Measurements from ENCODE around the gene PNMA8C.
"Not testable (repeated sequence)": the region's sequence is repeated elsewhere in the genome, so short reads cannot be mapped to it uniquely, and the experiment has no call there.

PNMA8C gene

DNA sequence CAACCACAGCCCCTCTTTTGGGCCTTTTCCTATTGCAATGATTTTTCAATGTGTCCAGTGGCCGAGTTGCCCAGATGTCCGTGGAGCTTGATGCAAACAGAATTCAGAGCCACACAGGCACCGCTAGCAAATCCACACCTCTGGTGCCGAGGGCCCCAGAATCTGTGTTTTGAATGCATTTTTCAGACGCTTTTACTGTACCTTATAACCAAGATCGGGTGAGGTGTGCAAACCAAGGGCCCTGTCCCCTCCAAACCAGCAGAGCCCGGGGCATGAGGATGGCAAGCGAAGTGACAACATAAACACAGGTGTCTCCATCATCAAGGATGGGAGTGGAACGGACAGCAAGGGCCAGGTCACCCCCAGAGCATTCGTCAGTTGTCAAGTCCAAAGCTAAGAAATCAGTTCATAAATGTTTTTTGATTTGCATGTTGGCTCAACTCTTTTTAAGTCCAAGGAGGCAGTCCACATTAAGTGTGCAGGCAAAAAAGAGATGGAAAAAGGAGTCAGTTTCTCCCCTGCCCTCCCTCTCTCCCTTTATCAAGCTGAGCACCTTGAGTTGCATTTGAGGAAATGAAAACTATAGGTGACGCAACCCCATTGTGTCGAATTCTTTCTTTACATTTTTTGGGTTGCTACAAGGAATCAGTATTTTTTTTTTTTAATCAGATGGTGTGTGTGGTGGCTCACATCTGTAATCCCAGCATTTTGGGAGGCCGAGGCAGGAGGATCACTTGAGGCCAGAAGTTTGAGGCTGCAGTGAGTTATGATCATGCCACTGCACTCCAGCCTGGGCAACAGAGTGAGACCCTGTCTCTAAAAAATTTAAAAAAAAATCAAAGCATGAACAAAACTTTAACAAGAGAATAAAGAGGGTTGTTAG lies 18.3 kb downstream of the PNMA8C start:
- H3K4me3 Mint-ChIP-seq: no peak overlapping the region
- no peaks in the 10 kb centered on the region for H3K36me3 Mint-ChIP-seq
- peaks cover 14% of the 10 kb centered on the region for H3K4me1 Mint-ChIP-seq (ENCODE audit: low read depth)
- peaks cover 41% of the 10 kb centered on the region for H3K27me3 Mint-ChIP-seq
- no peaks in the 10 kb centered on the region for H3K9me3 Mint-ChIP-seq (ENCODE audit: low read depth)
- no peak overlapping the region for H3K27ac Mint-ChIP-seq

DNA sequence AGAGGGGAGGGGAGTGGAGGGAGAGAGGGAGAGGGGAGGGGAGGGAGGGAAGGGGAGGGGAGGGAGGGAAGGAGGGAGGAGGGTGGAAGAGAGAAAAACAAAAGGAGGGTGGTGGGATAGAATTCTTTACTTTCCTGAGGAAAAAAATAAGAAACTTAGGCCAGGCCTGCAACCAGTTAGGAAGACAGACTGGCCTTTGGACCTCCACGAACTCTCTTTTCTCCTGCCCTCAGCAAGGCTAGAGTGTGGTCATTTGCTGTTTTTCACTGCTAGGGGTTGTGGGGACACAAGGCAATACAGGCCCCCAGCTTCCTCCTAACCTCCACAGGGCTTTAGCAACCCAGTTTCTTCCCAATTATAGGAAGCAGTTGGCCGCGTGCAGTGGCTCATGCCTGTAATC lies 19.5 kb downstream of the PNMA8C start:
- Mint-ChIP-seq H3K27me3 (peaks cover 39% of the 10 kb centered on the region), H3K36me3 (no peaks in the 10 kb centered on the region), H3K27ac (no peak overlapping the region), H3K4me1 (ENCODE audit: low read depth) (peaks cover 22% of the 10 kb centered on the region), H3K9me3 (ENCODE audit: low read depth) (no peaks in the 10 kb centered on the region), H3K4me3 (no peak overlapping the region)

DNA sequence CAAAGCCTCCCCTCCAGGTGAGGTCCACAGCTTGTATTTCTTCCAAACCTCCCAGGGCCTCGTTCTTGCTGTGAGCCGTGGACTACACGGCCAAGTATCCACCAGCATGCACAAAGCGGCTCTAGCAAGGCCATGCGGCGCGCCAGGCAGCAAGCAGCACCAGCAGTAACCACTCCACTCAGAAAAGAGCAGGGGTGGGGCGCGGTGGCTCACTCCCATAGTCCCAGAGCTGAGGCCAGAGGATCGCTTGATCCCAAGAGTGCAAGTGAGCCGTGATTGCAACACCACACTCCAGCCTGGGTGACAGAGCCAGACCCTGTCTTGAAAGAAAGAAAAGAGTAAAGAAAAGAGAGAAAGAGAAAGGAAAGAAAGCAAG lies 20.1 kb downstream of the PNMA8C start:
- H3K36me3 Mint-ChIP-seq: no peaks in the 10 kb centered on the region
- no peaks in the 10 kb centered on the region for H3K9me3 Mint-ChIP-seq (ENCODE audit: low read depth)
- peaks cover 27% of the 10 kb centered on the region for H3K4me1 Mint-ChIP-seq (ENCODE audit: low read depth)
- peaks cover 39% of the 10 kb centered on the region for H3K27me3 Mint-ChIP-seq
- no peak overlapping the region for H3K4me3 Mint-ChIP-seq
- no peak overlapping the region for H3K27ac Mint-ChIP-seq

DNA sequence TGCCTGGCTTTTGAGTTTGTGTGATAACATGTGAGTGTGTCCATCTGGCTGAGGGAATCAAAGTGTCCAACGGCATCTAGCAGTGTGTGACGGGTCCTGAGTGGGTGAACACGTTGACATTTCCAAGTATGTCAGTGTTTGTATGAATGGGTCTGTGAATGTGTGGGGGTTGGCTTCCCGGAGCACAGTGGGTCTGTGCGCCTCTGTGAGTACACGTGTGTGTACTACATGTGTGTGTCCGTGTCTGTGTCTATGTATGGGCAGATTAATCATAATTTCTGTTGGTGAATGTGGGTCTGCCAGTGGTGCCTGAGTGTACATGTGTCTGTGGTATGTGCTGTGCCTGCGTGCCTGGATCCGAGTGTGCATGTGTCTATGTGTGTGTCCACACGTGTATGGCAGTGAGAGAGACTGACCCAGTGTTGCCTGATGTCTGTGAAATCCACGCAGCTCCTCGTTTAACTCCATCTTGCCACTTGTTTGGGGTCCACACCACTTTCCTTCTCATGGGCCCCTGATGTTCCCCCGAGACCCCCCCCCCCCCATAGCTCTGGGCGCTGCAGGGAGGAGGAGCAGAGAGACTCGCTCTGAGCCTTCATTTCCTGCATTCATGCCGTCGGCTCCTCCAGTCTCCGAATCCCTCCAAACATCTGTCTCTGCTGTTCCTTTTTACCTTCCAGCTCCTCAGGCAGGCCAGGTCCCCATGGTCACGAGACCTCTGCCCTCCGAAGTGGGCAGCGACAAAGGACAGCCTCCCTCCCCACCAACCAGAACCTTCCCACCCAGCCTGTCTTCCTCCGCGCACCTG lies 20.7 kb downstream of the PNMA8C start:
- no peak overlapping the region for H3K4me3 Mint-ChIP-seq

DNA sequence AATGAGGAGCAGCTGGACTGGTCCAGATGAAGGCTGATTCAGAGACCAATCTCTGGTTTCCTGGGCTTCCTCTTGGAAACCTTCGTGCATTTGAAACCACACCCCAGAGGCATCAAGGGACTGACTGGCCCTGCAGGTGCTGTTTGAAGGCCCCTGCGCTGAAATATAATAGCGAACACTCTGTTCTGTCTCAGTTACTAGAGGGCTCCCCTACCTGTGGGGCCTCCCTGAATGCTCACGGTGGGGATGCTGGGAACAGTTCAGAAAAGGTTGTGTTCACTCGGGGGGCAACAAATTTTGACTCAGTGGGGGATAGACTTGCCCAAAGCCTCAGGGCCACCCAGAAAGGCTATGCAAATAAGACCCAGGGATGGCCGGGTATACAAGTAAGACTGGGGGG lies 21.8 kb downstream of the PNMA8C start:
- Mint-ChIP-seq H3K27ac (no peak overlapping the region), H3K36me3 (no peaks in the 10 kb centered on the region), H3K4me3 (no peak overlapping the region), H3K4me1 (ENCODE audit: low read depth) (peaks cover 20% of the 10 kb centered on the region), H3K9me3 (ENCODE audit: low read depth) (no peaks in the 10 kb centered on the region), H3K27me3 (peaks cover 37% of the 10 kb centered on the region)

More for the DNA sequence above, 20.7 kb downstream of the PNMA8C start:
- Mint-ChIP-seq H3K27me3 (peaks cover 39% of the 10 kb centered on the region), H3K4me1 (ENCODE audit: low read depth) (peaks cover 27% of the 10 kb centered on the region), H3K36me3 (no peaks in the 10 kb centered on the region), H3K27ac (no peak overlapping the region), H3K9me3 (ENCODE audit: low read depth) (no peaks in the 10 kb centered on the region)

DNA sequence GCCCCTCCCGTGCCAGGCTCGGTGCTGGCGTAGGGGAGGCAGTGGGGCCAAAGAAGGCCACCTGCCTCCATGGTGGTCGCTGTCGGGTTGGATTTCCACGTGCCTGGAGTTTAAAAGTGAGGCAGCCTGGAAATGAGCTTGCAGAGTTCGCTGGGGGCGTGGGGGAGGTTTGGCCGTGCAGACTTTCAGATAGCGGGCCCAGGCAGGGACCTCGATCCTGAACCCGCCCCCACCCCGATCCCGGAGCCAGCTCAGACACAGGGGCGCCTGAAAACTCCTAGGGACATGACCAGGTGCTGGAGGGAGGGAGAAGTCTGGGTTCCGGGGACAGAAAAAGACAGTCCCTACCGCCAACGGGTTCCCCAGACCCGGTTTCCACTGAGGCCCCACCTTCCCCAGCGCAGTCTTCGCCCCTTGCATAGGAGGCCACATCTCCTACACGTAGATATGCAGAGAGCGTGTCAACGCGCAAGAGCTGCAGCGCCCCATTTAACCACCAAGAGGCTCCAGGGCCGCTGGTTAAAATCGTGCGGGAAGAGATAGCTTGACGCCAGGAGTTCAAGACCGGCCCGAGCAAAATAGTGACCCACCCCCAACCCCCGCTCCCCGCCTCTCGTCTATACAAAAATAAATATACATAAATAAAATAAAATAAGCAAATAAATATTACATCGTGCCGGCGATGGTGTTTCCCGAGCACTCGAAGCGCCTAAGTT lies 23.8 kb downstream of the PNMA8C start:
- Mint-ChIP-seq H3K27me3 (peaks cover 34% of the 10 kb centered on the region), H3K4me1 (ENCODE audit: low read depth) (peaks cover 20% of the 10 kb centered on the region), H3K27ac (no peak overlapping the region), H3K36me3 (no peaks in the 10 kb centered on the region), H3K9me3 (ENCODE audit: low read depth) (no peaks in the 10 kb centered on the region), H3K4me3 (peak overlapping the region; percentile 82)

DNA sequence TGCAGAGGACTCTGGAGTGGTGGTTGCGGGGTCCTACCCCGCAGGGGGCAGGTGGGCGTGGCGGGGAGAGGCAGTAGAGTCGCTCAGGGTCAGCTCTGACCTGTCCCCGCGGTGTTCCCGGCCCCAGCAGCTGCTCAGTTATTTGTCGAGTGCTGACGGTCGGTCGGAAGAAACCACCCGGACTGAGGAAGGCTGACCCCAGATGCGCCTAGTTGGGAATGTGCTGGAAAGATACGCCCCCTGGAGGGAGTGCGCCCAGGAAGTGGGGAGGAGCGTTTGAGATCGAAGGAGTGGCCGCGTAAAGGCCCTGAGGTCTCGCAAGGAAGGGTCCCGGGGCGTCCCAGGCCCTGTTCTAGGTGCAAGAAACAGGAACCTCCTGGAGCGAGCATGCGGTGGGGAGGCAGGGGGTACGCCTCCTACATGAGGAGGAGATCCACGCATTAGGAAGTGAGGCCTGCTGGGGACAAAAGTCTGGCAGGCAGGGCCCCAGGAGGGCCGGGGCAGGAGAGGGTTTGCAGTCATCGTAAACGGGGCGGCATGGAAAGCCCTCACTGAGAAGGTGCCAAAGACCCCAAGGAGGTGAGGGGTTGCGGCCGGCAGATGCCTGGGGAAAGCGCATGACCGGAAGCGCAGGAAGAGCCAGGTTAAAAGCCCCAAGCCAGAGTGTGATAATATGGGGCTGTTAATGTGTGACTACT lies 24.5 kb downstream of the PNMA8C start:
- Mint-ChIP-seq H3K4me3 (peak overlapping the region; percentile 82), H3K9me3 (ENCODE audit: low read depth) (no peaks in the 10 kb centered on the region), H3K4me1 (ENCODE audit: low read depth) (peaks cover 20% of the 10 kb centered on the region), H3K27ac (peak overlapping the region; percentile 28), H3K27me3 (peaks cover 37% of the 10 kb centered on the region), H3K36me3 (no peaks in the 10 kb centered on the region)

DNA sequence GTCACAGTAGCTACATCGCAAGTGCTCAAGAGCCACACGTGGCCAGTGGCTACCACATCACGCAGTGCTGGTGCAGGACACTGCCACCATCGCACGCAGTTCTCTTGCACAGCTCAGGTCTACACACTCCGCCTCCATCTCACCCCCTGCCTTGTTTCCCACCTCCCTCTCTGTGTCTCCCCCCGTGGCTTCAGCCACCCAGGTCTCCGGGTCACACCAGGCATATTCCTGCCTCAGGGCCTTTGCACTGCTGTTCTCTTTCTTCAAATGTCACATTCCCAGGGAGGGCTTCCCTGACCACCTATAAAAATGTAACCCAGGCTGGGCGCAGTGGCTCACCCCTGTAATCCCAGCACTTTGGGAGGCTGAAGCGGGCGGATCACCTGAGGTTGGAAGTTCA lies 26.0 kb downstream of the PNMA8C start:
- H3K27ac Mint-ChIP-seq: peak overlapping the region; percentile 64
- H3K27me3 Mint-ChIP-seq: peaks cover 27% of the 10 kb centered on the region
- no peak overlapping the region for H3K4me3 Mint-ChIP-seq

DNA sequence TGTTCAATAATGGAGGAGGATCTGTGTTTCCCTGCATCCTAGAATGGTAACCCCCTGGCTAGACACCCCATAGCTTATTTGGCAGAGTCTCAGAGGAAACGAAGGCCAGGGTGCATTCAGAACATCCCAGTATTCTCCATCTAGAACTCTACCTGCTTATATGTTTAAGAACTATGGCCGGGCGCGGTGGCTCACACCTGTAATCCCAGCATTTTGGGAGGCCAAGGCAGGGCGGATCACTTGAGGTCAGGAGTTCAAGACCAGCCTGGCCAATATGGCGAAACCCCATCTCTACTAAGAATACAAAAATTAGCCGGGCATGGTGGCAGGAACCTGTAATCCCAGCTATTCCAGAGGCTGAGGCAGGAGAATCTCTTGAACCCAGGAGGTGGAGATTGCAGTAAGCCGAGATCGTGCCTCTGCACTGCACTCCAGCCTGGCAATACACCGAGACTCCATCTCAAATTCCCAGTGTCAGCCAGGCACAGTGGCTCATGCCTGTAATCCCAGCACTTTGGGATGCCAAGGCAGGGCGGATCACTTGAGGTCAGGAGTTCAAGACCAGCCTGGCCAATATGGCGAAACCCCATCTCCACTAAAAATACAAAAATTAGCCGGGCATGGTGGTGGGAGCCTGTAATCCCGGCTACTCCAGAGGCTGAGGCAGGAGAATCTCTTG lies 30.8 kb downstream of the PNMA8C start:
- H3K36me3 Mint-ChIP-seq; H3K4me1 Mint-ChIP-seq (ENCODE audit: low read depth); H3K4me3 Mint-ChIP-seq; H3K27ac Mint-ChIP-seq; H3K9me3 Mint-ChIP-seq (ENCODE audit: low read depth): not testable (repeated sequence)
- peaks cover 12% of the 10 kb centered on the region for H3K27me3 Mint-ChIP-seq

More for the DNA sequence above, 26.0 kb downstream of the PNMA8C start:
- H3K36me3 Mint-ChIP-seq: no peaks in the 10 kb centered on the region
- no peaks in the 10 kb centered on the region for H3K9me3 Mint-ChIP-seq (ENCODE audit: low read depth)
- peaks cover 14% of the 10 kb centered on the region for H3K4me1 Mint-ChIP-seq (ENCODE audit: low read depth)

DNA sequence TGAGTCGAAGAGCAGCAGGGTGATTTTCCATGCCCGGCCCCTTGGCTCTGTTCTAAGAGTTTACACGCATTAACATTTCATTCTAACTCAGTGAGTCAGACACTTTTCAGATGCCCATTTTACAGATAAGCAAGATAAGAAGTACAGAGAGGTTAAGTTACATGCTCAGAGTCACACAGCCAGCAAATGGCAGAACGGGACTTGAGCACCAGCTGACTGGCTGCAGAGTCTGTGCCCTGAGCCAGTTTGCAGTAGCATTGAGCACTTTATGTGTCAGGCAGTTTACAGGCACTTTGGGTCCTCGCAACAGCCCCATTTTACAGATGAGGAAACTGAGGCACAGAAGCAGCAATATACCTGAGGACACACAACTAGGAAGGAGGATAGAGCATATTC lies 34.3 kb downstream of the PNMA8C start:
- Mint-ChIP-seq H3K4me3 (no peak overlapping the region), H3K9me3 (ENCODE audit: low read depth) (no peaks in the 10 kb centered on the region), H3K27me3 (peaks cover 2% of the 10 kb centered on the region), H3K27ac (no peak overlapping the region), H3K36me3 (peaks cover 3% of the 10 kb centered on the region), H3K4me1 (ENCODE audit: low read depth) (peaks cover 11% of the 10 kb centered on the region)

DNA sequence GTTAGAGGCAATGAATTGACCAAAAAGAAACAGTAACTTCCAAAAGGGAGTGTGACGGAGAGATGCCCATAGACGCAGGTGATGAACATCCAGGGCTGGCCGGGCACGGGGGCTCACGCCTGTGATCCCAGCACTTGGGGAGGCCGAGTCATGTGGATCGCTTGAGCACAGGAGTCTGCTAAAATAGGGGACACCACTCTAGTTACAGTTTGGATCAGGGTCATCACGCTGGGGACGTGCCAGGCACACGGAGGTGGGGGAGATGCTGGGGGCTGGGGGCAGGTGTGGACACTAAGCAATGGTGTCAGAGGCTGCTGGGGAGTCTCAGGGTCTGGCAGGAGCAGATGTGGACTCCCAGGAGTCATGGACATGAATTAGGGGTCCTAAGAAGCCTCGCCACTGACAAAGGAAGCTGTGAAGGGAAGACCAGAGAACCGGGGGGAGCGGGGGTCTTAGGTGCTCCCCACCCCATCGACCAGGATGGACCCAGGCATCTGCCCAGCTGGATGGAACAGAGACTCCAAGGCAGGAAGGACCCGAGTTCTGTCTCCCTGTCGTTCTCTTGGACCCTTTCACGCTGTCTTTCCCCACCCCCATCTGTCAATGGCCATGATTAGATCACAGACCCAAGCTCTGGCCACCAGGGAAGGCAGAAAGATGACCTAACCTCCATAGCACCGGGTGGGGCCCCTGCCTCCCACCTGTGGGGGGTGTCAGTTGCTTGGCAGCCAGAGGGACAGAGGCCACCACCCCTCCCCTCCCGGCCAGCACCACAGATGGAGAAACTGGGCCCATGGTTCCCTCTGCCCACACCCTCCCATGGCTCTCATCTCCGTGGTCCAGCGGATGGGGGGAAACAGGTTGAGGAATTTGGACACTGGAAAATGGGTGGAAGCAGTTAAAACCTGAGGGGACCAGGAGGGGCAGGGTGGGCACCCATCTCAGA lies 35.0 kb downstream of the PNMA8C start:
- Mint-ChIP-seq H3K4me3 (no peak overlapping the region), H3K9me3 (ENCODE audit: low read depth) (no peaks in the 10 kb centered on the region), H3K27ac (no peak overlapping the region), H3K4me1 (ENCODE audit: low read depth) (peaks cover 11% of the 10 kb centered on the region), H3K27me3 (peaks cover 2% of the 10 kb centered on the region), H3K36me3 (peaks cover 4% of the 10 kb centered on the region)

DNA sequence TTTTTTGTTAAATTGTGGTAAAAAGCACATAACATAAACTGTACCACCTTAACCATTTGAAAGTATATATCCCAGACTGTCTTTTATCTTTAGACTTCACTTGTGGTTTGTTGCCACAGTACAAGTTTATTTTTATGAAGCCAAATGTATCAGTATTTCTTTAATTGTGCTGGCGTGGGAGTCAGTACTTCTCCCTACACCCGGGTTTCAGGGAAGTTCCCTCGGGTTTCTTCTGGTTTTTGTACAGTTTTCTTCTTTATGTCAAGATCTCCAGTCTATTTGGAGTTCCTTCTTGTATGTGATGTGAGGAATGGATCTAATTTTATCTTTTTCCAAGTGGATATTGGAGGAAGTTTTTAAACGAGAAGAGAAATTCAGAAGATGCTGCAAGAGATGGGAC lies 35.9 kb downstream of the PNMA8C start:
- Mint-ChIP-seq H3K9me3 (ENCODE audit: low read depth) (no peaks in the 10 kb centered on the region), H3K27me3 (no peaks in the 10 kb centered on the region), H3K4me3 (no peak overlapping the region), H3K36me3 (peaks cover 4% of the 10 kb centered on the region), H3K4me1 (ENCODE audit: low read depth) (peaks cover 11% of the 10 kb centered on the region), H3K27ac (no peak overlapping the region)

DNA sequence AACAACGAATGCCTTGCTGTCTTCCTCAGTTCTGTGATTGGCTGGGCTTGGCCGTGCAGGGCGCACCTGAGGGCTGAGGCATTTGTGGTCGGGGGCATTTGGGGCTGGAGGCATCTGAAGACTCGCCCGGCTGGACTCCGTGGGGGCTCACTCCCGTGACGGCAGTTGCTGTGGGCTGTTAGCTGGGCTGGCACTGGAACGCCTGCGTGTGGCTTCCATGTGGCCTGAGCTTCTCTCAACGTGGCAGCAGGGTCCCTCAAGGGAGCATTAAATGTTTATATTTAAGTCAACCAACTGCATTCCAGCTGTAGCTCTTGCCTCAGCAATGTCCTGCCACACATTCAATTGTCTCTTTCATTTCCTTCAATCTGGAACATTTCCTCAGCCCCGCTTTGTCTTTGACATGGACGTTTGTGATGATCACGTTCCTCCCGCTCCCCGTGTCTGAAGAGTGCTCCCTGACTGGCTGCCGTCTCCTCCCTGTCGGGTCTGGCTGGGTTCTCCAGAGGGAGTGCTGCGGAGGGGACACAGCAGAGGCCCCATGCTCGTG lies 36.4 kb downstream of the PNMA8C start:
- peaks cover 11% of the 10 kb centered on the region for H3K4me1 Mint-ChIP-seq (ENCODE audit: low read depth)
- H3K27ac Mint-ChIP-seq: no peak overlapping the region
- H3K27me3 Mint-ChIP-seq: no peaks in the 10 kb centered on the region
- peaks cover 4% of the 10 kb centered on the region for H3K36me3 Mint-ChIP-seq
- no peak overlapping the region for H3K4me3 Mint-ChIP-seq
- H3K9me3 Mint-ChIP-seq (ENCODE audit: low read depth): no peaks in the 10 kb centered on the region
